Neural progenitor cell (in vitro differentiated cells): ENCODE results near the gene KLHL26. TPM values are rescaled to one million over a fixed set of nuclear protein-coding genes. Genes with fewer than 3 reads are reported as not detected.
A peak's percentile ranks its signal among the peaks of the same experiment; 100 is the strongest.

ENCODE experiments used
- DNase-seq: peaks from one replicate; pipeline ENCODE4 v3.0.0-alpha.2; 2016; ENCODE audit warnings: low spot score
- H2AFZ ChIP-seq: fragments of 200-600 bp; sonication (generic); replicated peaks from 2 replicates; pipeline ENCODE4 v1.6.1; 2016; ENCODE audit warnings: antibody characterized with exemption
- H3F3A ChIP-seq: fragments of 200-600 bp; sonication (generic); 2 replicates; pipeline ENCODE4 v1.6.1; 2016; ENCODE audit warnings: antibody characterized with exemption, low read depth
- H3K27ac ChIP-seq: fragments of 200-600 bp; sonication (generic); 2 replicates; pipeline ENCODE4 v1.5.1; 2016; ENCODE audit warnings: mild to moderate bottlenecking
- H3K27me3 ChIP-seq: fragments of 200-600 bp; sonication (generic); 2 replicates; pipeline ENCODE4 v1.6.1; 2016; ENCODE audit warnings: mild to moderate bottlenecking, moderate library complexity
- H3K36me3 ChIP-seq: fragments of 200-600 bp; sonication (generic); 2 replicates; pipeline ENCODE4 v1.5.1; 2016
- H3K4me1 ChIP-seq: fragments of 200-600 bp; sonication (generic); 2 replicates; pipeline ENCODE4 v1.6.1; 2016; ENCODE audit warnings: mixed run types
- H3K4me2 ChIP-seq: fragments of 200-600 bp; sonication (generic); 2 replicates; pipeline ENCODE4 v1.6.1; 2016
- H3K4me3 ChIP-seq: fragments of 200-600 bp; sonication (generic); 2 replicates; pipeline ENCODE4 v1.5.1; 2016
- H3K79me2 ChIP-seq: fragments of 200-600 bp; sonication (generic); 2 replicates; pipeline ENCODE4 v1.6.1; 2016; ENCODE audit warnings: low read depth
- H3K9ac ChIP-seq: fragments of 200-600 bp; sonication (generic); 2 replicates; pipeline ENCODE4 v1.6.1; 2016
- H3K9me3 ChIP-seq: fragments of 200-600 bp; sonication (generic); 2 replicates; pipeline ENCODE4 v1.5.1; 2016; ENCODE audit warnings: low read depth
- H4K20me1 ChIP-seq: fragments of 200-600 bp; sonication (generic); 2 replicates; pipeline ENCODE4 v1.6.1; 2016; ENCODE audit warnings: low read depth
- H3K27ac Mint-ChIP-seq: 3 replicates; pipeline ENCODE4 v1.8.0; 2021; ENCODE audit warnings: mixed read lengths
- H3K27me3 Mint-ChIP-seq: 2 replicates; pipeline ENCODE4 v1.8.0; 2022; ENCODE audit warnings: low read depth, mild to moderate bottlenecking, inconsistent platforms, moderate library complexity, mixed read lengths; ENCODE audit not compliant: insufficient read depth
- H3K36me3 Mint-ChIP-seq: 3 replicates; pipeline ENCODE4 v1.8.0; 2021; ENCODE audit warnings: mixed read lengths
- H3K4me1 Mint-ChIP-seq: 3 replicates; pipeline ENCODE4 v1.8.0; 2021; ENCODE audit warnings: mixed read lengths
- H3K4me3 Mint-ChIP-seq: 3 replicates; pipeline ENCODE4 v1.8.0; 2021; ENCODE audit warnings: mild to moderate bottlenecking, moderate library complexity, mixed read lengths
- H3K9me3 Mint-ChIP-seq: 3 replicates; pipeline ENCODE4 v1.8.0; 2020; ENCODE audit warnings: mixed read lengths
- EZH2 ChIP-seq: fragments of 200-600 bp; sonication (generic); IDR thresholded peaks from 2 replicates; pipeline ENCODE4 v1.6.1; 2017; ENCODE audit warnings: antibody characterized with exemption, mild to moderate bottlenecking, moderate library complexity
- EZH2phosphoT487 ChIP-seq: fragments of 200-600 bp; sonication (generic); IDR thresholded peaks from 2 replicates; pipeline ENCODE4 v1.6.1; 2017; ENCODE audit warnings: antibody characterized with exemption
- total RNA-seq: library from RNA; depleted of rRNA; stranded (reverse); fragments of >200 nt; gene quantifications from 2 replicates; pipeline ENCODE4 v1.2.3, GENCODE V29; 2015; ENCODE audit warnings: low replicate concordance
- TF ChIP-seq, protein P1 (sequence below): fragments of 200-600 bp; sonication (generic); IDR thresholded peaks from 2 replicates; pipeline ENCODE4 v1.5.1; 2017; ENCODE audit warnings: antibody characterized with exemption, mild to moderate bottlenecking

KLHL26 gene
- total RNA-seq, 1 donor from 2014 or later: 5.8 TPM

DNA sequence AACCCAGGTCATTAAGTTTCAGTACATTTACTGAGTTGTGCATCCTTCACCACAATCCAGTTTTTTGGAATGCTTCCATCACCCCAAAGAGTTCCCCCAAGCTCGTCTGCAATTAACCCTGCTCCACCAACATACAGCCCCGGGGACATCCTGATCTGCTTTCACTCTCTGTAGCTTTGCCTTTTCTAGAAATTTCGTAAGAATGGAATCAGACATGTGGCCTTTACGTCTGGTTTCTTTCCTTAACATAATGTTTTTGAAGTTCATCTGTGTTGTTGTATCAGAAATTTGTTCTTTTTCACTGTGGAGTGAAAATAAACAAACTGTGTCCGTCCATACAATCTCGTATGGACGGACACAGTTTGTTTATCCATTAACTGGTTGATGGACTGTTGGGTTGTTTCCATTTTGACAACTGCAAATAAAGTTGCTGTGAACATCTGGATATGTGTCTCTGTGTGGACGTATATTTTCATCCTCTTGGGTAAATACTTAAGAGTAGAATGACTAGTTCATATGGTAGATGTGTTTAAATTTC lies 2.9 kb downstream of the KLHL26 start:
- Histone ChIP-seq H4K20me1 (peaks cover 33% of the 10 kb centered on the region), H3F3A (peaks cover 21% of the 10 kb centered on the region), H3K27ac (no peak overlapping the region), H3K4me3 (no peak overlapping the region), H3K9me3 (no peaks in the 10 kb centered on the region), H3K9ac (no peak overlapping the region), H3K4me2 (no peak overlapping the region), H3K79me2 (peaks cover 52% of the 10 kb centered on the region), H3K27me3 (peaks cover 10% of the 10 kb centered on the region), H3K4me1 (peaks cover 15% of the 10 kb centered on the region), H3K36me3 (no peaks in the 10 kb centered on the region), H2AFZ (no peak overlapping the region)
- Mint-ChIP-seq H3K9me3 (no peaks in the 10 kb centered on the region), H3K36me3 (no peaks in the 10 kb centered on the region), H3K27me3 (peaks cover 14% of the 10 kb centered on the region), H3K27ac (no peak overlapping the region), H3K4me1 (peaks cover 20% of the 10 kb centered on the region), H3K4me3 (no peak overlapping the region)
- TF ChIP-seq, protein P1, sequence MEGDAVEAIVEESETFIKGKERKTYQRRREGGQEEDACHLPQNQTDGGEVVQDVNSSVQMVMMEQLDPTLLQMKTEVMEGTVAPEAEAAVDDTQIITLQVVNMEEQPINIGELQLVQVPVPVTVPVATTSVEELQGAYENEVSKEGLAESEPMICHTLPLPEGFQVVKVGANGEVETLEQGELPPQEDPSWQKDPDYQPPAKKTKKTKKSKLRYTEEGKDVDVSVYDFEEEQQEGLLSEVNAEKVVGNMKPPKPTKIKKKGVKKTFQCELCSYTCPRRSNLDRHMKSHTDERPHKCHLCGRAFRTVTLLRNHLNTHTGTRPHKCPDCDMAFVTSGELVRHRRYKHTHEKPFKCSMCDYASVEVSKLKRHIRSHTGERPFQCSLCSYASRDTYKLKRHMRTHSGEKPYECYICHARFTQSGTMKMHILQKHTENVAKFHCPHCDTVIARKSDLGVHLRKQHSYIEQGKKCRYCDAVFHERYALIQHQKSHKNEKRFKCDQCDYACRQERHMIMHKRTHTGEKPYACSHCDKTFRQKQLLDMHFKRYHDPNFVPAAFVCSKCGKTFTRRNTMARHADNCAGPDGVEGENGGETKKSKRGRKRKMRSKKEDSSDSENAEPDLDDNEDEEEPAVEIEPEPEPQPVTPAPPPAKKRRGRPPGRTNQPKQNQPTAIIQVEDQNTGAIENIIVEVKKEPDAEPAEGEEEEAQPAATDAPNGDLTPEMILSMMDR: no peak
- TF ChIP-seq EZH2 (no peak), EZH2phosphoT487 (no peak)
- DNase-seq: no peak

DNA sequence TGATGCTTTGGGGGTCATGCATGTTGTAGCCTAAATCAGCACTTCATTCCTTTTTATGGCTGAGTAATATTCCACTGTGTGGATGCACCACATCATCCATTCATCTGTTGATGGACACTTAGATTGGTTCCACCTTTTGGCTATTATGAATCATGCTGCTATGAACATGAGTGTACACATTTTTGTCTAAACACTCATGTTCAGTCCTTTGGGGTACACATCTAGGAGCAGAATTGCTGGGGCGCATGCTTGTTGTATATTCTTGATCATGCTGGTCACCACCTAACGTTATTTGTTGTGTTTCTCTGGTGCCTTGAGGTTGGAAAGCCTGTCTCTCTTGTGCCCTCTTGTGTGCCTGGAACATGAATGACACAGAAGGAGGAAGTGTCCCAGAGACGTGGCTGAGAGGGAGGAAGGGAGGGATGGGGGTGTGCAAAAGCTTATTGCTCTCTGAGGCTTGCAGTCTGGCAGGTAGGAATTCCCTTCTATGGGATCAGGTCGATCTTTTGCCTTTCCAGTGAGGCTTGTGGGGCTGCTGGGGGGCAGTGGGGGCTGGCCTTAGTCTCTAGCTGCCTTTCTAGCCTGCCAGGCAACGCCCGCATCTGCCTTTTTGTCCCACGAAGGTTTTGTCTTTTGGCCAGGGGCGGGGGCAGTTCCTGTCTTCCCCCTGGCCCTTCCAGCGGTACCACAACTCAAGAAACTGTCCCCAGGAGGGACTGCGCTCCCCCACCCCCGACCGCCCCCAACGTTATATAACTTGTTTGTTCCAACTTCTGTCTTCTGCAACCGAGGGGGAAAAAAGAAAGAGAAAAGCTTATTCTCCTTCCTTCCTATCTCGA lies 7.6 kb downstream of the KLHL26 start:
- peaks cover 60% of the 10 kb centered on the region for H4K20me1 ChIP-seq
- no peaks in the 10 kb centered on the region for H3K27me3 ChIP-seq
- H3K36me3 Mint-ChIP-seq: peaks cover 1% of the 10 kb centered on the region
- H3K9me3 Mint-ChIP-seq: no peaks in the 10 kb centered on the region
- H3K79me2 ChIP-seq: peaks cover 26% of the 10 kb centered on the region
- H3K4me3 ChIP-seq: no peak overlapping the region
- H3K27ac Mint-ChIP-seq: no peak overlapping the region
- H3K36me3 ChIP-seq: no peaks in the 10 kb centered on the region
- H3K27me3 Mint-ChIP-seq: peaks cover 8% of the 10 kb centered on the region
- DNase-seq: no peak
- H3K9me3 ChIP-seq: no peaks in the 10 kb centered on the region
- no peak overlapping the region for H2AFZ ChIP-seq
- peaks cover 5% of the 10 kb centered on the region for H3K4me1 ChIP-seq
- no peak overlapping the region for H3K27ac ChIP-seq
- peaks cover 35% of the 10 kb centered on the region for H3K4me1 Mint-ChIP-seq
- TF ChIP-seq EZH2phosphoT487: no peak
- TF ChIP-seq EZH2: no peak
- no peak overlapping the region for H3K4me3 Mint-ChIP-seq
- H3K9ac ChIP-seq: no peak overlapping the region
- peaks cover 8% of the 10 kb centered on the region for H3F3A ChIP-seq
- peak overlapping the region; percentile 32 for H3K4me2 ChIP-seq

DNA sequence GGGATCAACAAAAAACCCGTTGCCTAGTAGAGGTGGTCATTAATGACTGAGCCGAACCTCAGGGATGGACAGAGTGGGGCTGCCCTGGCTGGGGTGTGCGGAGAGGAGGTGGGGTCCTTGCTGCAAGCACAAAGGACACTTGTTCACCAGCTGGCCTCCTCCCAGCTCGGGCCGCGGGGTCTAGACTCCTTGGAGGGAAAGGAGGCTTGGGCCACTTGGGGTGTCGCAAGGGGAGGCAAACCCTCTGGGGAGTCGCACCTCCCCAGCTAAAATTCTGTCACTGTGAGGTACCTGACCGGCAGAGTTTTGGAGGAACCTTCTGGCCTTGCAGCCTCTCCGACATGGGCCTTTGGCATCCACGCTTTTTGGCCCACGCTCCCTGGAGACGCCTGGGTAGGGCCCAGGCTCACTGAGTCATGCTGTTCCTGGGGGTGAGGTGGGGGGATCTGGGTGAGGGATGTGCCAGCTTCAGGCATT lies 8.2 kb downstream of the KLHL26 start:
- Histone ChIP-seq H3K27ac (no peak overlapping the region), H3K36me3 (no peaks in the 10 kb centered on the region), H3K79me2 (peaks cover 20% of the 10 kb centered on the region), H3K9ac (no peak overlapping the region), H3F3A (peaks cover 8% of the 10 kb centered on the region), H3K4me3 (no peak overlapping the region), H3K9me3 (no peaks in the 10 kb centered on the region), H4K20me1 (peaks cover 62% of the 10 kb centered on the region), H3K4me1 (peaks cover 5% of the 10 kb centered on the region), H2AFZ (no peak overlapping the region), H3K27me3 (no peaks in the 10 kb centered on the region), H3K4me2 (peak overlapping the region; percentile 32)
- no peak for TF ChIP-seq EZH2phosphoT487
- TF ChIP-seq EZH2: no peak
- TF ChIP-seq, protein P1: no peak
- Mint-ChIP-seq H3K36me3 (peaks cover 1% of the 10 kb centered on the region), H3K4me1 (peaks cover 41% of the 10 kb centered on the region), H3K27ac (no peak overlapping the region), H3K27me3 (peaks cover 8% of the 10 kb centered on the region), H3K4me3 (no peak overlapping the region), H3K9me3 (no peaks in the 10 kb centered on the region)
- no peak for DNase-seq
